K562 (cell line): ENCODE measurements around the gene UCP3. TPM values are rescaled to one million over a fixed set of nuclear protein-coding genes. Genes with fewer than 3 reads are reported as not detected.
A peak's percentile ranks its signal among the peaks of the same experiment; 100 is the strongest.

Experiments
- ATAC-seq: fragments of 200-7000 bp; cut with Tn5 transposase; 3 replicates; pipeline ENCODE4 v1.9.1; 2020; ENCODE audit warnings: moderate library complexity
- Bru-seq: library from RNA; stranded (reverse); fragments of 400-500 nt; gene quantifications from one replicate; lab custom pipeline; 2021; lab: Mats Ljungman, UMichigan
- BruChase-seq, 2 experiments: library from RNA; stranded (reverse); fragments of 400-500 nt; gene quantifications; one replicate each; lab custom pipeline; 2021; lab: Mats Ljungman, UMichigan
- BruUV-seq: library from RNA; stranded (reverse); fragments of 400-500 nt; replicated peaks from 2 replicates; lab custom pipeline; 2021; lab: Mats Ljungman, UMichigan
- CTCF ChIA-PET: fragments of 300-600 bp; formaldehyde crosslinking; extraction: SDS; loops from one replicate; lab custom pipeline; 2021; ENCODE audit warnings: low intra/inter-chr PET ratio; lab: Yijun Ruan, JAX
- POLR2A ChIA-PET: fragments of 300-600, 350-650 bp; sonication (Branson Sonifier 250); formaldehyde crosslinking; extraction: SDS; loops from one replicate; lab custom pipeline; 2021; ENCODE audit warnings: antibody characterized with exemption, inconsistent platforms; lab: Yijun Ruan, JAX
- DNase-seq, 4 experiments: peaks; one replicate each; pipeline versions ENCODE4 v3.0.0 to v3.0.0-alpha.2; 2011 to 2018; ENCODE audit warnings: low spot score in 3 of 4, mixed read lengths in 3 of 4; ENCODE audit errors: extremely low read depth in 1 of 4
- FAIRE-seq: peaks from 2 replicates; lab custom pipeline; 2011; peaks lifted over from hg19 to GRCh38; lab: Jason Lieb, UNC
- H2AFZ ChIP-seq: 2 replicates; pipeline ENCODE4 v1.6.0; 2011; ENCODE audit warnings: low read depth, low read length, control low read depth, inconsistent platforms
- H3K27ac ChIP-seq: fragments of 200-600 bp; 3 replicates; pipeline ENCODE4 v1.8.0; 2011; ENCODE audit warnings: low read depth, mild to moderate bottlenecking, control low read depth, inconsistent platforms, low read length, moderate library complexity, mixed read lengths; ENCODE audit errors: extremely low read depth
- H3K27me3 ChIP-seq, 2 experiments: fragments of 300-600 bp in 1 of 2; 2 replicates in 1 of 2; 3 replicates in 1 of 2; pipeline versions ENCODE4 v1.6.0 to v1.8.0; 2011; ENCODE audit warnings: inconsistent platforms in 2 of 2, low read length in 2 of 2, mild to moderate bottlenecking in 1 of 2, mixed read lengths in 1 of 2, moderate library complexity in 1 of 2; ENCODE audit not compliant: control insufficient read depth in 2 of 2, insufficient read depth in 2 of 2
- H3K36me3 ChIP-seq: fragments of 300-600 bp; 3 replicates; pipeline ENCODE4 v1.8.0; 2011; ENCODE audit warnings: mild to moderate bottlenecking, low read length, inconsistent platforms; ENCODE audit not compliant: control insufficient read depth, insufficient read depth
- H3K4me1 ChIP-seq, 2 experiments: fragments of 200-600 bp in 1 of 2; replicated peaks in 1 of 2; 2 replicates in 1 of 2; 3 replicates in 1 of 2; pipeline versions ENCODE4 v1.5.1 to v1.8.0; 2011; ENCODE audit warnings: inconsistent platforms in 2 of 2, low read length in 2 of 2, mild to moderate bottlenecking in 1 of 2, mixed read lengths in 1 of 2, moderate library complexity in 1 of 2; ENCODE audit not compliant: control insufficient read depth in 2 of 2, insufficient read depth in 2 of 2
- H3K4me2 ChIP-seq: 2 replicates; pipeline ENCODE4 v1.6.1; 2011; ENCODE audit warnings: low read length, control low read depth, inconsistent platforms, mixed read lengths; ENCODE audit not compliant: insufficient read depth
- H3K4me3 ChIP-seq: fragments of 200-600 bp; sonication (generic), shearing (Covaris generic); 2 replicates; pipeline ENCODE4 v1.5.1; 2016; ENCODE audit warnings: control low read depth, inconsistent platforms
- H3K79me2 ChIP-seq: fragments of 200-600 bp; 3 replicates; pipeline ENCODE4 v1.8.0; 2011; ENCODE audit warnings: low read length, inconsistent platforms; ENCODE audit not compliant: control insufficient read depth, insufficient read depth
- H3K9ac ChIP-seq, 2 experiments: 2 replicates each; pipeline versions ENCODE4 v1.6.0 to v1.6.1; 2011; ENCODE audit warnings: low read depth in 2 of 2, low read length in 2 of 2, control low read depth in 1 of 2, inconsistent platforms in 1 of 2, mild to moderate bottlenecking in 1 of 2, mixed read lengths in 1 of 2; ENCODE audit not compliant: insufficient read depth in 1 of 2
- H3K9me1 ChIP-seq: one replicate; pipeline ENCODE4 v1.6.0; 2011; ENCODE audit warnings: inconsistent platforms, mild to moderate bottlenecking, low read length, moderate library complexity; ENCODE audit not compliant: control insufficient read depth, insufficient read depth
- H3K9me3 ChIP-seq: replicated peaks from 2 replicates; pipeline ENCODE4 v1.5.1; 2011; ENCODE audit warnings: low read depth, low read length, inconsistent platforms; ENCODE audit not compliant: control insufficient read depth, insufficient read depth
- H4K20me1 ChIP-seq: replicated peaks from 2 replicates; pipeline ENCODE4 v1.6.1; 2011; ENCODE audit warnings: low read length, inconsistent platforms, mixed read lengths; ENCODE audit not compliant: control insufficient read depth, insufficient read depth
- ASH1L ChIP-seq: fragments of 450-650 bp; IDR thresholded peaks from 2 replicates; pipeline ENCODE4 v1.6.1; 2018; ENCODE audit warnings: borderline replicate concordance, mild to moderate bottlenecking, low read depth; ENCODE audit not compliant: partially characterized antibody
- HMBOX1 ChIP-seq: sonication (generic); IDR thresholded peaks from 2 replicates; pipeline ENCODE4 v1.6.1; 2016
- PYGO2 ChIP-seq: fragments of 450-650 bp; IDR thresholded peaks from 2 replicates; pipeline ENCODE4 v1.6.1; 2016; ENCODE audit warnings: mild to moderate bottlenecking, missing genetic modification characterization, moderate library complexity, missing compliant biosample characterization
- TCF7L2 ChIP-seq: fragments of 150-350 bp; IDR thresholded peaks from 2 replicates; pipeline ENCODE4 v1.6.1; 2016; ENCODE audit warnings: low read depth, mild to moderate bottlenecking, low read length, moderate library complexity
- ZFP36 ChIP-seq: fragments of 150-350 bp; IDR thresholded peaks from 2 replicates; pipeline ENCODE4 v1.6.1; 2018; ENCODE audit warnings: low read length, low read depth; ENCODE audit not compliant: partially characterized antibody
- WGBS: fragments of 100-300 bp; shearing (Covaris generic); methylation state at CpG from one replicate; pipeline ENCODE4 v1.1.6; 2016; ENCODE audit warnings: low coverage, mixed read lengths; ENCODE audit not compliant: insufficient coverage; ENCODE audit errors: missing lambda C conversion rate; 5-methylcytosine and 5-hydroxymethylcytosine counted together
- in situ Hi-C: fragments of 300-500 bp; cut with MboI; formaldehyde crosslinking; loops from 4 replicates; pipeline ENCODE4 v1.15.0; 2018; ENCODE audit warnings: inconsistent platforms, mixed read lengths
- intact Hi-C: fragments of 100-400 bp; cut with micrococcal nuclease; formaldehyde crosslinking; loops from 2 replicates; pipeline ENCODE4 v1.14.2; 2022
- long read RNA-seq, 3 experiments: library from polyadenylated mRNA in 2 of 3; library from RNA in 1 of 3; unstranded in 2 of 3; stranded (forward) in 1 of 3; transcript quantifications; one replicate each; pipeline ENCODE4 v2.0.0, GENCODE V29; 2019 to 2022
- polyA minus RNA-seq, 3 experiments: library from RNA; depleted of rRNA, polyadenylated mRNA; stranded (reverse); fragments of >200 nt; gene quantifications; 2 replicates each; pipeline ENCODE4 v1.2.3, GENCODE V29; 2011
- polyA plus RNA-seq, 8 experiments: library from polyadenylated mRNA; depleted of rRNA in 4 of 8; stranded (reverse) in 5 of 8; unstranded in 3 of 8; fragments of >200 nt; fragmentation: Nextera tagmentation in 2 of 8; fragmentation: Illumina TruSeq in 1 of 8; extraction: Ambion mirVana in 2 of 8; extraction: Trizol in 1 of 8; gene quantifications; 2 replicates each; pipeline versions ENCODE4 v1.2.1 to v1.2.3, GENCODE V29; 2011 to 2014; ENCODE audit warnings: inconsistent platforms in 1 of 8, missing spikeins in 1 of 8
- total RNA-seq, 7 experiments: library from RNA; depleted of rRNA in 6 of 7; stranded (reverse); fragments of >200 nt in 6 of 7; fragmentation: Illumina TruSeq in 2 of 7; extraction: Trizol in 2 of 7; gene quantifications; 2 replicates each; pipeline versions ENCODE4 v1.2.1 to v1.2.3, GENCODE V29; 2011 to 2021; ENCODE audit warnings: low replicate concordance in 1 of 7

Gene UCP3, protein sequence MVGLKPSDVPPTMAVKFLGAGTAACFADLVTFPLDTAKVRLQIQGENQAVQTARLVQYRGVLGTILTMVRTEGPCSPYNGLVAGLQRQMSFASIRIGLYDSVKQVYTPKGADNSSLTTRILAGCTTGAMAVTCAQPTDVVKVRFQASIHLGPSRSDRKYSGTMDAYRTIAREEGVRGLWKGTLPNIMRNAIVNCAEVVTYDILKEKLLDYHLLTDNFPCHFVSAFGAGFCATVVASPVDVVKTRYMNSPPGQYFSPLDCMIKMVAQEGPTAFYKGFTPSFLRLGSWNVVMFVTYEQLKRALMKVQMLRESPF
- total RNA-seq (2011; cell fraction: chromatin; rRNA removed; ENCODE audit: low replicate concordance), result 2.3 and 3.3 TPM in 2 replicates
- total RNA-seq (2011; cell fraction: nucleolus; rRNA removed), result 2.2 and 3.5 TPM in 2 replicates
- total RNA-seq (2011; cell fraction: nucleoplasm; rRNA removed), result 0.84 and 3.1 TPM in 2 replicates
- 0.05 and 0.94 TPM in 2 replicates for total RNA-seq (2014; rRNA removed)
- total RNA-seq (2014; rRNA removed; fragmentation: Illumina TruSeq; extraction: Trizol), result 0.25 and 0.29 TPM in 2 replicates
- 0.41 and 0.65 TPM in 2 replicates for total RNA-seq (2015; rRNA removed; fragmentation: Illumina TruSeq; extraction: Trizol)
- total RNA-seq (2021), result 0.18 and 0.53 TPM in 2 replicates
- polyA plus RNA-seq (2011; rRNA removed), result 0.15 and 0.26 TPM in 2 replicates
- 0.24 and 0.27 TPM in 2 replicates for polyA plus RNA-seq (2011; cell fraction: cytosol; rRNA removed)
- 1.9 and 2.1 TPM in 2 replicates for polyA plus RNA-seq (2011; cell fraction: nucleus; rRNA removed)
- 0.46 and 0.66 TPM in 2 replicates for polyA plus RNA-seq (2012)
- 0.43 and 0.53 TPM in 2 replicates for polyA plus RNA-seq (2014; fragmentation: Illumina TruSeq; extraction: Trizol)
- not detected for polyA plus RNA-seq (2014; fragmentation: Nextera tagmentation; extraction: Ambion mirVana)
- polyA plus RNA-seq (2014; rRNA removed), result 0.04 and 0.21 TPM in 2 replicates
- 0.36 and 0.39 TPM in 2 replicates for polyA minus RNA-seq (2011; rRNA and poly(A)+ RNA removed)
- polyA minus RNA-seq (2011; cell fraction: cytosol; rRNA and poly(A)+ RNA removed), result not detected in 2 replicates
- polyA minus RNA-seq (2011; cell fraction: nucleus; rRNA and poly(A)+ RNA removed), result 0.81 and 1.00 TPM in 2 replicates
- Bru-seq, nascent RNA, result percentile 34 among the genes with signal in this experiment
- percentile 42 among the genes with signal in this experiment for BruChase-seq, experiment 1, labeled RNA remaining after a 2-hour chase
- BruChase-seq, experiment 2, labeled RNA remaining after a 6-hour chase, result percentile 47 among the genes with signal in this experiment
- long read RNA-seq, experiment 1, result 0 reads
- long read RNA-seq, experiment 2, result 0 reads
- long read RNA-seq, experiment 3, result 0 reads

- Histone ChIP-seq H3K9me1 (peaks cover 5% of the 10 kb centered on the region), H3K4me3 (no peak within 1 kb of the TSS), H2AFZ (peak within 1 kb of the TSS; percentile 75), H3K4me1 (peaks cover 56 to 63% of the 10 kb centered on the region in 2 experiments), H3K9ac (peak within 1 kb of the TSS; percentile 26 to 45; a peak in 2 of 4 replicates), H4K20me1 (no peaks in the 10 kb centered on the region), H3K36me3 (no peaks in the 10 kb centered on the region), H3K27ac (peak within 1 kb of the TSS; percentile 83), H3K27me3 (no peaks in the 10 kb centered on the region), H3K79me2 (no peaks in the 10 kb centered on the region), H3K9me3 (no peaks in the 10 kb centered on the region), H3K4me2 (no peak within 1 kb of the TSS)
- FAIRE-seq (no peak), ATAC-seq (no peak), DNase-seq (no peak)
- TF ChIP-seq HMBOX1 (no peak), PYGO2 (tag) (no peak), ASH1L (no peak), ZFP36 (no peak), TCF7L2 (no peak)
- no TSS peak for BruUV-seq
- intact Hi-C loops (no loop called here), in situ Hi-C loops (no loop called here)
- CTCF ChIA-PET, result no interaction called here
- 70% methylated on average over 8 of the region's 9 CpGs for WGBS
- POLR2A ChIA-PET, result interaction anchor here (0.6 to 1.1 kb wide), 5 partner anchors 9 to 634 kb away, joined by 3 to 5 read pairs (median 3); no protein-coding TSS in a partner anchor
Measured at GRCh38 chr11:74008373-74009229, at the start of gene UCP3. Gene UCP3, minus strand, starts transcription at chr11:74009085. Its CDS starts 2,043 bp downstream, at chr11:74007042.
